HT-29 (cell line): ENCODE results near the gene SLCO1A2. TPM values are rescaled to one million over a fixed set of nuclear protein-coding genes. Genes with fewer than 3 reads are reported as not detected.
"Not testable (repeated sequence)": the region's sequence is repeated elsewhere in the genome, so short reads cannot be mapped to it uniquely, and the experiment has no call there.

Source experiments
- DNase-seq: peaks from one replicate; pipeline ENCODE4 v3.0.0-alpha.2; 2015; ENCODE audit warnings: low spot score
- total RNA-seq: library from RNA; depleted of rRNA; stranded (reverse); fragments of >200 nt; shearing (Covaris generic); gene quantifications from 2 replicates; pipeline ENCODE4 v1.2.3, GENCODE V29; 2014; rRNA removed

Gene SLCO1A2
- not detected in 2 replicates for total RNA-seq

DNA sequence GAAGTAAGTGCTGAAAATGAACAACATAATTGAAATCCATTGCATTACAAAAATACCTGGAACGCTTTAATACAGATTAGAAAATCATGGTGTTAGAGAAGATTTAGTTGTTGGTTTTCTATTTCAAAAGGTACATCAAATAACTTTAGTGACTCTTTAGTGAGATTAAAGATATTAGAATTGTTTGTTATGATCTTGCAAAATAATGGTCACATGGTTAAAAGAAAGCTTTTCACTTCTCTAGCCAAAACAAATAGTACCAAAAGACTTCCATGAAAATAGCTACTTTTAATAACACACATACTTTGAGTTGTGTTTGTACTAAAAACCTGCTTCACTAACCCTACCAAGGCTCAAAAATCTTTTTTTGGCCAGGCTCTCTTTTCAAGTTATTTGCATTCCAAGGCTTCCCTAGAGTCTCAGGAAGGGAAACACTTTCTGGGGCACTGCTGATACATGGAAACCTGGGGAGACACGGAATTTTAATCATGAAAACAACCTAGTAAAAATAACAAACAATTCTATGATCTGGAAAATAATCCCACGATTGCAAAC lies at the start of gene SLCO1A2:
Gene SLCO1A2 (minus strand): TSS at position 147 of the 555 bp plus-strand sequence. CDS start 270 bp downstream, outside the sequence.
- DNase-seq = no peak

GRCh38 chr12:21384261-21384660 lies 49.5 kb upstream of the SLCO1A2 start:
- DNase-seq = no peak

GRCh38 chr12:21381320-21381719 lies 46.6 kb upstream of the SLCO1A2 start:
- not testable (repeated sequence) for DNase-seq

- DNase-seq = no peak
Observed at GRCh38 chr12:21379218-21379617, 44.5 kb upstream of the SLCO1A2 start.

- no peak for DNase-seq
Observed at GRCh38 chr12:21372602-21373001, 37.9 kb upstream of the SLCO1A2 start, which contains the start of gene IAPP. Gene IAPP, plus strand, starts transcription at chr12:21372902. Its CDS starts 450 bp downstream, at chr12:21373352.

DNA sequence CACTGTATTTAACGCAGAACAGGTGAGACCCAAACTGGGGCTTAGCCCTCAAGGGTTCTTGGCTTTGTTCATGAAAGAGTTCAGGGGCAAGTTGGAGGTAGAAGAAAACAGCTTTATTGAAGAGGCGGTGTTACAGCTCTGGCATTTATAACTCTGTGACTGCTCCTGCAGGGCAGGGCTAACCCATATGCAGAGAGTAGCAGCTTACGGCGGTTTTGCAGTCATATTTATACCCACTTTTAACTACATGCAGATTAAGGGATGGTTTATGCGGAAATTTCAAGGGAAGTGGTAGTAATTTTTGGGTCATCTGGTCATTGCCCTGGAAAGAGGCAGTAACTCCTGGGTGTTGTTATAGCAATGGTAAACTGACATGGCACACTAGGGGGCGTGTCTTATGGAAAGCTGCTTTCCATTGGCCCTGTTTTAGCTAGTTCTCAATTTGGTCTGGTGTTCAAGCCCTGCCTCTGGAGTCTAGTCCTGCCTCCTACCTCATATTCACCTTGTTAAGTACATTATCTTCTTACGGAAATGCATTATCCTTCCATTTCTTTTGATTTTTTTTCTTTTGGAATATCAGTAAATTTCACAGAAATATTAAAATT lies 36.2 kb upstream of the SLCO1A2 start:
- peak; percentile 21 for DNase-seq

DNA sequence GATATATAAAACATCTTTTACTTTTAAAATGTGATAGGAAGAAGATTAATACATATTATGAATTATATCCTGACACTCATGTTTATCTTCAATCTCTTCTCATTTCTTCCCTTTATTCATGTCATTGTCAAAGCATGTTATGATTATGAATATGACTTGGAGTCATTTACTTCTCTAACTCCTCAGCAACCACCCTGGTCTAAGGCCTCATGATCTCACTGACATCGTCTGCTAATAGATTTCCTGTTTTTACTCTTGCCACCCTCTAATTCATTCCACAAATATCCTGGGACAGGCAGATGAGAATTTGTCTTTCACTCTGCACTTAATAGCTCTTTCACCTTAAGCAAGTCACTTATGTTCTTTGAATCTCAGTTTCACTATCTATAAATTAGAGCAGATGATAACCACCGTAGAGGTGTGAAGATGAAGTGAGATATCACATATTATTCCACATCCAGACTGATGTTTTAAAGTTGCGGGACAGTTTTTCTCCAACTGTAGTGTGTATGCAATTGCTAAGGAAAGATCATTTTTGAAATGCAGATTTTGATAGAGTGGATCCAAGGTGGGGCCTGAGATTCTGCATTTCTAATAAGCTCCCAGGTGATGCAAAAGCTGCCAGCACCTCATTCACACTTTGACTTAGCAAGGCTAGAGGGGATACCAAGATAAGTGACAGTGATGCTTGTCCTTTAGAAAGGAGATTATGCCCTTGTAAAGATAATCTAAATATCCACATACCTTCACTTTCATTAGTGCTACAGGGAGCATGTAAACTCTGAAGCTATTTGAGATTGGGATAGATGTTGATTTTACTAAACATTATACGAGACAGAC lies 34.6 kb upstream of the SLCO1A2 start:
- DNase-seq = no peak

DNA sequence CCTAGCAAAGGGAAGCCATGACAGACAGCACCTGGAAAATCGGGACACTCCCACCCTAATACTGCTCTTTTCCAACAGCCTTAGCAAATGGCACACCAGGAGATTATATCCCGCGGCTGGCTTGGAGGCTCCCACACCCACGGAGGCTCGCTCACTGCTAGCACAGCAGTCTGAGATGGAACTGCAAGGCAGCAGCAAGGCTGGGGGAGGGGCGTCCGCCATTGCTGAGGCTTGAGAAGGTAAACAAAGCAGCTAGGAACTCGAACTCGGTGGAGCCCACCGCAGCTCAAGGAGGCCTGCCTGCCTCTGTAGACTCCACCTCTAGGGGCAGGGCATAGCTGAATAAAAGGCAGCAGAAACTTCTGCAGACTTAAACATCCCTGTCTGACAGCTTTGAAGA lies 25.9 kb upstream of the SLCO1A2 start:
- not testable (repeated sequence) for DNase-seq

DNA sequence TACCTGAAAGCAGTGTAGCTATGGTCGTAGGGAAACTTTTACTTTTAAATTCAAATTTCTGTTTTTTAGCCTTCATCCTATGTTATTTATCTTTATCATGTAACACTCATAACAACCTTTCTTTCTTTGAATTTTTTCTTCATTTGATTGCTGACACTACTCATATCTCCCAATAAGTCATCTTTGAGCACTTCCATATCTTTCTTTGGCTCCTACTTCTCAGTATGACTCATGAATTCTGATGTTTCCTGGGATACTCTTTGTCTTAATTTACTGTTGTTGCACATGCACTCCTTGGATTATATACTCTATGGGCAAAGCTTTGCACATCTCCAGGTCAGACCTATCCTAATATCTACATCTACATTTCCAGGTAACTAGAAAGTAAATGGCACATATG lies 19.9 kb upstream of the SLCO1A2 start:
- DNase-seq = no peak

GRCh38 chr12:21353948-21354347 lies 19.2 kb upstream of the SLCO1A2 start:
- no peak for DNase-seq

GRCh38 chr12:21353487-21353886 lies 18.8 kb upstream of the SLCO1A2 start:
- no peak for DNase-seq

DNA sequence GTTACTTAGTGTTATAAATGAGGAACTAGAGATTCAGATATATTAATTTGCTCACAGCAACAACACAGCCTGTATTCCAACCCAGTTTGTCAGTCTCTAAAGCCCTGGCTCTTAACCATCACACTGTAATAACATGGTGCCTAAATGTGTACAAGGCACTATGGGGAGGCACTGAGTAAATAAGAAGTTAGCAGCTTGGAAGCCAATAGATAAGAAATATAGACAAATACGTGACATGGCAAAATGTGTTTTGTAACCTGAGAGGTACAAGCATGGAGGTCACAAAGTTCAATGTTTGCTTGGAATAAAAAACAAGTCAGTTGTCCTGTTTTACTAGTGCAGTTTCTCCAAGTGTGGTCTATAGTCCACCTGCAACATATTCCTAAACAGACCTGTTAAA lies 16.3 kb upstream of the SLCO1A2 start:
- no peak for DNase-seq

DNA sequence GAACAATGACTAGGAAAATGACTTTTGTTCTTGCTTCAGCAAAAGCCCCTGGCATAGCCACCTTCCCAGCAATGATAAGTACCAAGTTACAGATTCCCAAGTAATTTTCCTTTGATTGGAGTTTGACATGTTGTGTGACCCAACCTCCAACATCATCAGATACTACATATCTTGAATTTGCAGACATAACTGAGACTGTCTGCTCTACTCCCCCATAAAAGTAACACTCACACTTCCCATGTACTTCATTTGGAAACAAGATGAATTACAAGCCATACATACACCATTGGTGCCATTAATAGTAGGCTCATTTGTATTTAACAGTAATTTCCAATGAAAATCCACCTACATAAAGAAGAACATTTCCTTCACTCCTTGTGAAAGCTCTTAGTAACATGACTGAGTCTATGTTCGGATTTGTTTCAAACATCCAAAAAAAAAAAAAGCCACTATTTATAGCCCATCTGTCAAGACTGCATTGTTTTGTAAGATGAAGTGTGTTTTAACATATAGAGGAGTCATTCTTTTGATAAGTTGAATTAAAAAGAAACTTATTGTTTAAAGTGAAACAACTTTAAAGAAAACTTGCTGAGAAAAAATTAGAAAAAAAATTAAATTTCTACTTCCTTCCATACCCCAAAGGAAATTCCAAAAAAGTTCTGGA lies 12.0 kb upstream of the SLCO1A2 start:
- DNase-seq = no peak

- no peak for DNase-seq
Observed at GRCh38 chr12:21343636-21344035, 8.9 kb upstream of the SLCO1A2 start.

GRCh38 chr12:21341769-21342168 lies 7.1 kb upstream of the SLCO1A2 start:
- DNase-seq = no peak

GRCh38 chr12:21340403-21340802 lies 5.7 kb upstream of the SLCO1A2 start:
- DNase-seq = no peak

DNA sequence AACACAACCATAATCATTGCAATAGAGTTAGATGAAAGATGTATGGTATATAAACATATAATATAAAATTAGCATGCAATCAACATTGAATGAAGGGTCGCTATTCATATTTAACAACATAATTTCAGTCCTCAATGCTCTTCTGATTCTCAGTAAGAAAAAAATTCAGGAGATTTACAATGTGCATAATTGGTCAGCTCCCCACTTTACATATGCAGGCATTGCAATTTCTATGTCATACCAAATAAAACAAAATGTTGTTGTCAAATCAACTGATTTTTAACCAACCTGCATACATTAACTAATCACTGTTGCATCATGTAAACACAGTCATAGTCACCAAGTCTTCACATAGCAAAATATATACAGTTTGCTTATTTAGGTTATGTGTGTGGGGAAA lies 5.2 kb upstream of the SLCO1A2 start:
- DNase-seq = no peak

DNA sequence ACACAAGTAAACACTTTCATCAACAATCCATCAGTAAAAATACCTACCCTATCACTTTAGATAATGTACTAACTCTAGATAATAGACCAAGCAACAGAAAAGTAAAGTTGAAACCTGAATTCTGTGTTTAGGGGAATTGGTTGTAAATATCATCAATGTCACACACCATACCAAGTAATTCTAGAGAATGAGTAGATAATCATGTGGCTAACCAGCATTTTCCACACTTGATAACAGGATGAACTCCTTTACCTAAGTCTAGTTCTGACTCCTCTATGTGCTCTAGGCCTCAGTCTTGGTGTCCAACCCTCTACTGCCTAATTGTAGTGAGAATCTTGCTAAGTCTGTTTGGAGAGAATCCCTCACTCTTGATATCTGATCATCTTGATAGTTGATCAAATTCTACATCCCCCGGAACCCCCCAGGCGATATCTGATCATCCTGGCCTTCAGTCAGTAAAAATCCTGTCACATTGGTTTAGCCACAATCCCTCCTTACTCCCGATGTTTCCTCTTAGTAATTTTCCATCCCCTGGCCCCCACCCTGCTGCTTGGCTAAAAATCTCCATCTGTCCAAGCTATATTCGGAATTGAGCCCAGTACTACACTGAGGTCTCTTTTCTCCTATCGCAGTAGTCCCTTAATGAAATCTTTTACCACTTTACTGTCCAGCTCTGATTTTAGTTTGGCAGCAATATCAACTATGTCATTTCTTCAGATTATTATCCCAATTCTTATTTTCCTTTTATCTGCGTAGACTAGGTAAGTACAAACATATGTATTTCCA lies 3.4 kb upstream of the SLCO1A2 start:
- DNase-seq = no peak

DNA sequence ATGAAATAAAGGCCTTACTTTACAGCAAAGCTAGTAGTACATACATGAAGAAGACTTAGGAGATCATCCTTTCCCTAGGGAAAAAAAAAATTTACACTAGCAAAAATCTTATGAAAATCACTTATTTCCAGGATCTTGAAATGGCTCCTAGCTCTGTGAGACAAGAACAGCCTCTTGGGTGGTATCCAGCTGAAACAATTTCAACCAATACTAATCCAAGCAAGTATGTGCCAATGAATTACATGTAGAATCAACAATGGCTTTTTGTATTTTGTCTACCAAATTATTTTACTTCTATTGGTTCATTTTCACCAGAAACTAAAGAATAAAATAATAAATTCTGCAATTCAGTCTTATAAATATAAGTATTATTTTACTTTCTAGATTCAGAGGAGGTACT lies 2.7 kb upstream of the SLCO1A2 start:
- no peak for DNase-seq

DNA sequence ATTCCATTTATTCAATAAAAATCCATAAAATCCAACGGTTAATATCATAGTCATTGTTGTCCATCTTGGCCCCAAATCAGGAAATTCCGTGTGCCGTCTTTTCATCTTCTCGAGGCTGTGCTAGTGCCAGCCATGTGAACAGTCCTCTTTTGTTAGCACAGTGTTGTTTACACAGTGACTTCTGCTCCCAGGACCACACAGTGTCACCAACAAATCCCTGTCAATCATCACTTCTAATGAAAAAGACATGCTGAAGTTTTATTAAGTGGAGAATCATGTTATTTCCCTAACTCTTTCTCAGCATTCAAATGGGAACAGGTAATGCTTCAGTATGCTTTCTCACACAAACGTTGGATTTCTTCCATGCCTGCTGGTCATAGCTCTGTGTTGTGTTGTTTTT lies 1.9 kb upstream of the SLCO1A2 start:
- peak; percentile 14 for DNase-seq

DNA sequence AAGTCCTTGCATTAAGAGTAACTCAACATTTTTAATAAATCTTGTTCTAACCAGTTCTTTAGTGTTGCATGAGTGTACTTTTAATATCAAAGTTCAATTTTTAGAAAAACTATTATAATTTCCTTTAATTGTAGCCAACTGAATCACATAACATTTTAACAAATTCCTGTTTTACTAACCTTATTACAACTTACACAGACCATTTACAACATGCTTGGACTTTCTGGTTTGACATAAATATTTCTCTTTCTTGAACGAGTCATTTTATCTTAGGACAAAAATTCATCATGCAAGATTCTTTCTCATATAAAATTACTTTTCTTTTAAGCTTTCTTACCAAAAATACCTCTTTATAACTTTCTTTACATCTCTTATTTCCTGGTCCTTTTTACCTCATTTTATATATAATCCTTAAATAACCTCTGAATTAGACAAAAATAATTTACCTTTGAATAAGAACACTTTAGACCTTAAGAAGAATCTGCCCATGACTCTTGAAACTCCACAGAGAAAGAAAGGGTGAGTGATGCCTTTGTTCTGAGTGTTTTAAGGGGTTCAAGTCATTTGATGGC lies 3.9 kb downstream of the SLCO1A2 start:
- no peak for DNase-seq
